Measurements from ENCODE around the gene LYPD1.

LYPD1 gene

GRCh38 chr2:132632000-132632649 lies 37.9 kb downstream of the LYPD1 start:
- DNase-seq (ENCODE audit: low read depth in 3 of 3), result no peak

GRCh38 chr2:132627536-132627935 lies 42.5 kb downstream of the LYPD1 start:
- DNase-seq (ENCODE audit: low read depth in 3 of 3), result no peak

- no peak for DNase-seq (ENCODE audit: low read depth in 3 of 3)
These were observed 46.7 kb downstream of the LYPD1 start for GRCh38 chr2:132623096-132623839.

GRCh38 chr2:132621131-132621875 lies 48.7 kb downstream of the LYPD1 start:
- no peak for DNase-seq (ENCODE audit: low read depth in 3 of 3)

GRCh38 chr2:132620115-132620514 lies 49.9 kb downstream of the LYPD1 start:
- DNase-seq (ENCODE audit: low read depth in 3 of 3), result no peak

GRCh38 chr2:132618734-132619133 lies 51.3 kb downstream of the LYPD1 start:
- DNase-seq (ENCODE audit: low read depth in 3 of 3), result no peak

- DNase-seq (ENCODE audit: low read depth in 3 of 3), result no peak
These were observed 52.0 kb downstream of the LYPD1 start for GRCh38 chr2:132617989-132618388.

- no peak for DNase-seq (ENCODE audit: low read depth in 3 of 3)
These were observed 54.5 kb downstream of the LYPD1 start for GRCh38 chr2:132615329-132616085.

GRCh38 chr2:132611719-132612118 lies 58.3 kb downstream of the LYPD1 start:
- DNase-seq (ENCODE audit: low read depth in 3 of 3), result no peak

GRCh38 chr2:132609101-132609890 lies 60.7 kb downstream of the LYPD1 start:
- DNase-seq (ENCODE audit: low read depth in 3 of 3), result no peak

- DNase-seq (ENCODE audit: low read depth in 3 of 3), result no peak
These were observed 61.7 kb downstream of the LYPD1 start for GRCh38 chr2:132608311-132608710.

- DNase-seq (ENCODE audit: low read depth in 3 of 3), result no peak
These were observed 62.4 kb downstream of the LYPD1 start for GRCh38 chr2:132607426-132608090.

- no peak for DNase-seq (ENCODE audit: low read depth in 3 of 3)
These were observed 63.4 kb downstream of the LYPD1 start for GRCh38 chr2:132606649-132607048.

GRCh38 chr2:132605236-132606180 lies 64.5 kb downstream of the LYPD1 start:
- no peak for DNase-seq (ENCODE audit: low read depth in 3 of 3)

GRCh38 chr2:132604561-132604960 lies 65.4 kb downstream of the LYPD1 start:
- no peak for DNase-seq (ENCODE audit: low read depth in 3 of 3)

- no peak for DNase-seq (ENCODE audit: low read depth in 3 of 3)
These were observed 70.4 kb downstream of the LYPD1 start for GRCh38 chr2:132599556-132599955.

- DNase-seq (ENCODE audit: low read depth in 3 of 3), result no peak
These were observed 71.5 kb downstream of the LYPD1 start for GRCh38 chr2:132598536-132598935.

GRCh38 chr2:132597831-132598230 lies 72.2 kb downstream of the LYPD1 start:
- DNase-seq (ENCODE audit: low read depth in 3 of 3), result no peak

- DNase-seq (ENCODE audit: low read depth in 3 of 3), result no peak
These were observed 72.8 kb downstream of the LYPD1 start for GRCh38 chr2:132597166-132597565.

- DNase-seq (ENCODE audit: low read depth in 3 of 3), result no peak
These were observed 74.3 kb downstream of the LYPD1 start for GRCh38 chr2:132595693-132596092.
